HCT116 (cell line): ENCODE measurements around the gene FBXW8.

ENCODE experiments used
- EZH2 ChIP-seq: fragments of 200-600 bp; sonication (generic); IDR thresholded peaks from 2 replicates; pipeline ENCODE4 v1.6.1; 2017; ENCODE audit warnings: antibody characterized with exemption, mixed run types
- EZH2phosphoT487 ChIP-seq: fragments of 200-600 bp; IDR thresholded peaks from 2 replicates; pipeline ENCODE4 v1.6.1; 2018; ENCODE audit warnings: antibody characterized with exemption, borderline replicate concordance
- POLR2A ChIP-seq: IDR thresholded peaks from 2 replicates; pipeline ENCODE4 v1.7.0; 2011; ENCODE audit warnings: borderline replicate concordance; ENCODE audit not compliant: insufficient read depth, insufficient read length; ENCODE audit errors: extremely low read depth
- POLR2AphosphoS5 ChIP-seq: IDR thresholded peaks from 2 replicates; pipeline ENCODE4 v1.6.1; 2011; ENCODE audit warnings: mild to moderate bottlenecking, low read depth, low read length, moderate library complexity
- RAD21 ChIP-seq: IDR thresholded peaks from 2 replicates; pipeline ENCODE4 v1.6.1; 2012; ENCODE audit warnings: low read depth, mild to moderate bottlenecking
- SRF ChIP-seq: IDR thresholded peaks from 2 replicates; pipeline ENCODE4 v1.6.1; 2012; ENCODE audit warnings: low read depth
- YY1 ChIP-seq: IDR thresholded peaks from 2 replicates; pipeline ENCODE4 v1.6.1; 2011; ENCODE audit warnings: low read length, low read depth, moderate library complexity, mild to moderate bottlenecking; ENCODE audit not compliant: insufficient replicate concordance; ENCODE audit errors: extremely low read depth
- TF ChIP-seq, protein P1 (sequence below), 3 experiments: fragments of 200-600 bp in 1 of 3; sonication (generic) in 1 of 3; IDR thresholded peaks in 2 of 3; conservative IDR thresholded peaks in 1 of 3; 2 replicates each; pipeline ENCODE4 v1.5.1; 2012 to 2017; ENCODE audit warnings: low read depth in 2 of 3, low read length in 2 of 3, antibody characterized with exemption in 1 of 3, borderline replicate concordance in 1 of 3, control low read depth in 1 of 3, mild to moderate bottlenecking in 1 of 3, mixed read lengths in 1 of 3, mixed run types in 1 of 3, moderate library complexity in 1 of 3; ENCODE audit not compliant: insufficient read depth in 1 of 3
- TF ChIP-seq, protein P2 (sequence below): IDR thresholded peaks from 2 replicates; pipeline ENCODE4 v1.6.1; 2012

DNA sequence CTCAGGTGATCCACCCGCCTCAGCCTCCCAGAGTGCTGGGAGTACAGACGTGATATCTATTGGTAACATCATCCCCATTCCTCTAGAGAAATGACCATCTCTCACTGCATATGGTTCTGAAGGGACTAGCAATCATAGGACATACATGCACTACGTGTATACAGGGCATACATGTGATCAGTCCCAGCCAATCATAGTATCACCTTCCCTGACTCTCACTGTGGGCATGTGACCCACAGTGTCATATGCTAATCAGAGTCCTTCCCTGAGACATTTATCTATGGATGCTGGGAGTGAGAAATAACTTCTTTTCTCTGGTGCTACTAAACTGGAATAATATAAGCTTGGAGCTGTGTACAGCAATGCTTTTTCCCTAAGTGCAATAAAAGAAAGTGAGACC is 12.1 kb upstream of the FBXW8 start:
- no peak for TF ChIP-seq POLR2A
- TF ChIP-seq RAD21: no peak
- TF ChIP-seq, protein P1, sequence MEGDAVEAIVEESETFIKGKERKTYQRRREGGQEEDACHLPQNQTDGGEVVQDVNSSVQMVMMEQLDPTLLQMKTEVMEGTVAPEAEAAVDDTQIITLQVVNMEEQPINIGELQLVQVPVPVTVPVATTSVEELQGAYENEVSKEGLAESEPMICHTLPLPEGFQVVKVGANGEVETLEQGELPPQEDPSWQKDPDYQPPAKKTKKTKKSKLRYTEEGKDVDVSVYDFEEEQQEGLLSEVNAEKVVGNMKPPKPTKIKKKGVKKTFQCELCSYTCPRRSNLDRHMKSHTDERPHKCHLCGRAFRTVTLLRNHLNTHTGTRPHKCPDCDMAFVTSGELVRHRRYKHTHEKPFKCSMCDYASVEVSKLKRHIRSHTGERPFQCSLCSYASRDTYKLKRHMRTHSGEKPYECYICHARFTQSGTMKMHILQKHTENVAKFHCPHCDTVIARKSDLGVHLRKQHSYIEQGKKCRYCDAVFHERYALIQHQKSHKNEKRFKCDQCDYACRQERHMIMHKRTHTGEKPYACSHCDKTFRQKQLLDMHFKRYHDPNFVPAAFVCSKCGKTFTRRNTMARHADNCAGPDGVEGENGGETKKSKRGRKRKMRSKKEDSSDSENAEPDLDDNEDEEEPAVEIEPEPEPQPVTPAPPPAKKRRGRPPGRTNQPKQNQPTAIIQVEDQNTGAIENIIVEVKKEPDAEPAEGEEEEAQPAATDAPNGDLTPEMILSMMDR (IDR thresholded peaks at IDR 0.05 in 2 of 3, conservative IDR thresholded peaks at IDR 0.05 in 1 of 3; ENCODE audit: borderline replicate concordance in 1 of 3, insufficient read depth in 1 of 3, low read depth in 2 of 3, low read length in 2 of 3): no peak
- TF ChIP-seq POLR2AphosphoS5: no peak
- no peak for TF ChIP-seq EZH2
- no peak for TF ChIP-seq SRF
- TF ChIP-seq EZH2phosphoT487: no peak
- TF ChIP-seq YY1: no peak
- TF ChIP-seq, protein P2, sequence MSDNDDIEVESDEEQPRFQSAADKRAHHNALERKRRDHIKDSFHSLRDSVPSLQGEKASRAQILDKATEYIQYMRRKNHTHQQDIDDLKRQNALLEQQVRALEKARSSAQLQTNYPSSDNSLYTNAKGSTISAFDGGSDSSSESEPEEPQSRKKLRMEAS: no peak
